Kidney (tissue), 22 donors: ENCODE results near the gene CYTH1. TPM values are rescaled to one million over a fixed set of nuclear protein-coding genes. Genes with fewer than 3 reads are reported as not detected.
A peak's percentile ranks its signal among the peaks of the same experiment; 100 is the strongest.

Source experiments
- DNase-seq, 5 donors: peaks; one replicate each; pipeline ENCODE4 v3.0.0-alpha.2; 2013 to 2020
- FAIRE-seq: peaks from 2 replicates; lab custom pipeline; 2012; peaks lifted over from hg19 to GRCh38; lab: Jason Lieb, UNC
- H3K27ac ChIP-seq, 2 donors: one replicate each; pipeline ENCODE4 v1.7.0; 2013; ENCODE audit warnings: low read depth in 2 of 2, low read length in 2 of 2, inconsistent platforms in 1 of 2
- H3K27me3 ChIP-seq: one replicate; pipeline ENCODE4 v1.7.1; 2013; ENCODE audit warnings: low read length, inconsistent platforms; ENCODE audit not compliant: control insufficient read depth, insufficient read depth
- H3K36me3 ChIP-seq, 3 donors: one replicate each; pipeline versions ENCODE4 v1.7.0 to v1.7.1; 2013; ENCODE audit warnings: low read length in 3 of 3, control low read depth in 1 of 3, inconsistent platforms in 1 of 3; ENCODE audit not compliant: insufficient read depth in 3 of 3, control insufficient read depth in 2 of 3
- H3K4me1 ChIP-seq, 3 donors: one replicate each; pipeline versions ENCODE4 v1.7.0 to v1.7.1; 2013; ENCODE audit warnings: low read length in 3 of 3, inconsistent platforms in 1 of 3, low read depth in 1 of 3; ENCODE audit not compliant: control insufficient read depth in 2 of 3, insufficient read depth in 2 of 3
- H3K4me3 ChIP-seq, 3 donors: one replicate each; pipeline versions ENCODE4 v1.7.0 to v1.8.1; 2013; ENCODE audit warnings: low read length in 3 of 3, control low read depth in 1 of 3, inconsistent platforms in 1 of 3
- H3K9ac ChIP-seq, 3 donors: one replicate each; pipeline versions ENCODE4 v1.7.0 to v1.7.1; 2013; ENCODE audit warnings: low read length in 3 of 3, control low read depth in 1 of 3, inconsistent platforms in 1 of 3
- H3K9me3 ChIP-seq, 3 donors: one replicate each; pipeline versions ENCODE4 v1.7.0 to v1.7.1; 2013; ENCODE audit warnings: low read length in 3 of 3, control low read depth in 1 of 3, inconsistent platforms in 1 of 3; ENCODE audit not compliant: control insufficient read depth in 2 of 3, insufficient read depth in 1 of 3
- intact Hi-C: fragments of 100-400 bp; cut with DNase I; formaldehyde crosslinking; loops from one replicate; pipeline ENCODE4 v1.11.1; 2022
- long read RNA-seq, 10 donors: library from polyadenylated mRNA in 1 of 10; unstranded in 1 of 10; transcript quantifications; one replicate each; pipeline ENCODE4 v2.0.0 and lab custom pipeline, GENCODE V29; 2021 to 2026
- polyA plus RNA-seq: library from polyadenylated mRNA; stranded (reverse); fragments of 350-450 nt; fragmentation: Illumina TruSeq; extraction: RNeasy Lipid Tissue Mini Kit (QIAGEN cat#74804); gene quantifications from one replicate; pipeline ENCODE4 v1.2.3, GENCODE V29; 2014; ENCODE audit warnings: low read depth, low replicate concordance; ENCODE audit not compliant: insufficient read depth
- total RNA-seq: library from RNA; stranded (reverse); fragmentation: NEBNext Ultra II Directional; extraction: Animal tissue kit (Norgen Biotek cat#: 25700); gene quantifications from one replicate; pipeline ENCODE4 v1.2.1, GENCODE V29; 2021
- TF ChIP-seq, protein P1 (sequence below): IDR thresholded peaks from 3 replicates; pipeline ENCODE4 v1.5.1; 2012; ENCODE audit warnings: mild to moderate bottlenecking, moderate library complexity, borderline replicate concordance; ENCODE audit not compliant: insufficient read depth; ENCODE audit errors: extremely low read depth
- donor health status: control.
- donor health status: control.
- donor health status: control.
- donor health status: control.
- donor health status: control.
- donor health status: DM: yes; HTN: yes; CAD: no.
- donor health status: Normal renal cell carcinoma (clear cell type).

CYTH1 gene
- total RNA-seq, result 59.7 TPM
- 25.3 TPM for polyA plus RNA-seq
- long read RNA-seq, donor 1, full-length matches to known transcripts, result 8 of 8 reads
- long read RNA-seq, donor 1, partial matches to known transcripts, result 0 of 8 reads
- long read RNA-seq, donor 1, other reads (novel, unspliced or antisense), result 0 of 8 reads
- long read RNA-seq, donor 2, full-length matches to known transcripts, result 9 of 9 reads
- long read RNA-seq, donor 2, partial matches to known transcripts, result 0 of 9 reads
- long read RNA-seq, donor 2, other reads (novel, unspliced or antisense), result 0 of 9 reads
- long read RNA-seq, donor 3, full-length matches to known transcripts, result 15 of 15 reads
- long read RNA-seq, donor 3, partial matches to known transcripts, result 0 of 15 reads
- long read RNA-seq, donor 3, other reads (novel, unspliced or antisense), result 0 of 15 reads
- long read RNA-seq, donor 4, full-length matches to known transcripts, result 7 of 7 reads
- long read RNA-seq, donor 4, partial matches to known transcripts, result 0 of 7 reads
- long read RNA-seq, donor 4, other reads (novel, unspliced or antisense), result 0 of 7 reads
- long read RNA-seq, donor 5, result 0 reads
- long read RNA-seq, donor 6, full-length matches to known transcripts, result 2 of 2 reads
- long read RNA-seq, donor 6, partial matches to known transcripts, result 0 of 2 reads
- long read RNA-seq, donor 6, other reads (novel, unspliced or antisense), result 0 of 2 reads
- long read RNA-seq, donor 7, full-length matches to known transcripts, result 23 of 29 reads
- long read RNA-seq, donor 7, partial matches to known transcripts, result 3 of 29 reads
- long read RNA-seq, donor 7, other reads (novel, unspliced or antisense), result 3 of 29 reads
- long read RNA-seq, donor 8, full-length matches to known transcripts, result 7 of 7 reads
- long read RNA-seq, donor 8, partial matches to known transcripts, result 0 of 7 reads
- long read RNA-seq, donor 8, other reads (novel, unspliced or antisense), result 0 of 7 reads
- long read RNA-seq, donor 9, full-length matches to known transcripts, result 6 of 6 reads
- long read RNA-seq, donor 9, partial matches to known transcripts, result 0 of 6 reads
- long read RNA-seq, donor 9, other reads (novel, unspliced or antisense), result 0 of 6 reads
- long read RNA-seq, donor 10, full-length matches to known transcripts, result 16 of 21 reads
- long read RNA-seq, donor 10, partial matches to known transcripts, result 5 of 21 reads
- long read RNA-seq, donor 10, other reads (novel, unspliced or antisense), result 0 of 21 reads

- FAIRE-seq (no peak), DNase-seq (peak in 3 of 5 donors; percentile 38 to 91 (median 86))
- intact Hi-C loops, result no loop called here
- Histone ChIP-seq H3K27ac (peak within 1 kb of the TSS; percentile 88 to 98), H3K4me1 (peaks cover 0 to 10% (median 0%) of the 10 kb centered on the region in 3 donors), H3K4me3 (peak within 1 kb of the TSS; percentile 63 to 83 (median 82)), H3K27me3 (no peaks in the 10 kb centered on the region), H3K9me3 (no peaks in the 10 kb centered on the region), H3K36me3 (no peaks in the 10 kb centered on the region), H3K9ac (peak within 1 kb of the TSS; percentile 63 to 88 (median 81))
- TF ChIP-seq, protein P1, sequence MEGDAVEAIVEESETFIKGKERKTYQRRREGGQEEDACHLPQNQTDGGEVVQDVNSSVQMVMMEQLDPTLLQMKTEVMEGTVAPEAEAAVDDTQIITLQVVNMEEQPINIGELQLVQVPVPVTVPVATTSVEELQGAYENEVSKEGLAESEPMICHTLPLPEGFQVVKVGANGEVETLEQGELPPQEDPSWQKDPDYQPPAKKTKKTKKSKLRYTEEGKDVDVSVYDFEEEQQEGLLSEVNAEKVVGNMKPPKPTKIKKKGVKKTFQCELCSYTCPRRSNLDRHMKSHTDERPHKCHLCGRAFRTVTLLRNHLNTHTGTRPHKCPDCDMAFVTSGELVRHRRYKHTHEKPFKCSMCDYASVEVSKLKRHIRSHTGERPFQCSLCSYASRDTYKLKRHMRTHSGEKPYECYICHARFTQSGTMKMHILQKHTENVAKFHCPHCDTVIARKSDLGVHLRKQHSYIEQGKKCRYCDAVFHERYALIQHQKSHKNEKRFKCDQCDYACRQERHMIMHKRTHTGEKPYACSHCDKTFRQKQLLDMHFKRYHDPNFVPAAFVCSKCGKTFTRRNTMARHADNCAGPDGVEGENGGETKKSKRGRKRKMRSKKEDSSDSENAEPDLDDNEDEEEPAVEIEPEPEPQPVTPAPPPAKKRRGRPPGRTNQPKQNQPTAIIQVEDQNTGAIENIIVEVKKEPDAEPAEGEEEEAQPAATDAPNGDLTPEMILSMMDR, result no peak
Observed at GRCh38 chr17:78781893-78782304, at the start of gene CYTH1. TSS of gene CYTH1 (minus strand) at chr17:78782273. CDS start at chr17:78782223, 50 bp downstream.

DNA sequence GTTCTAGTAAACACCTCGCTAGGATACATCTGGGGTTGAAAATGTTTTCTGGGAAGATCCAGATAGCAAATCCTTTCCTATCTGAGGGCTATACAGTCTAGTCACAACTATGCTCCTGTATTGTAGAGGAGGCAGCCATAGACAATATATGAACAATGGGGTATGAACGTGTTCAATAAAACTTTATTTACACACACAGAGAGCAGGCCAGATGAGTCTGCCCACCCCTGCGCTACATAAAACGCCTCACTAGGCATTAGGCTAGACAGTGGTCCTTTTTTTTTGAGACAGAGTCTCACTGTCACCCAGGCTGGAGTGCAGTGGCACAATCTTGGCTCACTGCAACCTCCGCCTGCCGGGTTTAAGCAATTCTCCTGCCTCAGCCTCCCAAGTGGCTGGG lies 47.4 kb upstream of the CYTH1 start:
- Histone ChIP-seq H3K4me1 (no peaks in the 10 kb centered on the region), H3K36me3 (peaks cover 10 to 61% (median 46%) of the 10 kb centered on the region in 3 donors), H3K9me3 (no peaks in the 10 kb centered on the region), H3K9ac (no peak overlapping the region), H3K27ac (no peak overlapping the region), H3K27me3 (no peaks in the 10 kb centered on the region), H3K4me3 (no peak overlapping the region)
- TF ChIP-seq, protein P1, result no peak
- DNase-seq (no peak), FAIRE-seq (no peak)
- intact Hi-C loops, result no loop called here

- FAIRE-seq, result no peak
- no peaks in the 10 kb centered on the region for H3K4me1 ChIP-seq
- TF ChIP-seq, protein P1, result no peak
- DNase-seq, result no peak
- no peaks in the 10 kb centered on the region for H3K27me3 ChIP-seq
- intact Hi-C loops, result no loop called here
- no peak overlapping the region for H3K4me3 ChIP-seq
- peaks cover 10 to 52% (median 44%) of the 10 kb centered on the region in 3 donors for H3K36me3 ChIP-seq
- no peaks in the 10 kb centered on the region for H3K9me3 ChIP-seq
- H3K27ac ChIP-seq, result no peak overlapping the region
- H3K9ac ChIP-seq, result no peak overlapping the region
Observed at GRCh38 chr17:78828470-78829185, 46.6 kb upstream of the CYTH1 start.
